ENCODE measurements around the gene ETNK2.

The ETNK2 gene

GRCh38 chr1:204113896-204114295, 37.9 kb downstream of the ETNK2 start:
- Histone ChIP-seq H3K27me3 (ENCODE audit: control insufficient read depth in 5 of 5, insufficient read depth in 4 of 5, low read length in 5 of 5) (no peaks in the 10 kb centered on the region), H3K4me1 (ENCODE audit: control insufficient read depth in 5 of 5, insufficient read depth in 5 of 5, low read length in 5 of 5) (peaks cover 4 to 32% (median 7%) of the 10 kb centered on the region in 5 donors), H3K9me3 (ENCODE audit: control insufficient read depth in 5 of 5, low read length in 5 of 5) (no peaks in the 10 kb centered on the region), H3K27ac (ENCODE audit: low read depth, low read length) (no peak overlapping the region), H3K9ac (ENCODE audit: low read length in 5 of 5) (no peak overlapping the region), H3K36me3 (ENCODE audit: control insufficient read depth in 5 of 5, insufficient read depth in 5 of 5, low read length in 5 of 5) (peaks cover 0 to 33% (median 26%) of the 10 kb centered on the region in 5 donors), H3K4me3 (ENCODE audit: low read depth in 1 of 5, low read length in 5 of 5) (no peak overlapping the region)

GRCh38 chr1:204112876-204113730, 38.7 kb downstream of the ETNK2 start:
- H3K27ac ChIP-seq (ENCODE audit: low read depth, low read length) = no peak overlapping the region
- no peak overlapping the region for H3K4me3 ChIP-seq (ENCODE audit: low read depth in 1 of 5, low read length in 5 of 5)
- peaks cover 0 to 25% (median 19%) of the 10 kb centered on the region in 5 donors for H3K36me3 ChIP-seq (ENCODE audit: control insufficient read depth in 5 of 5, insufficient read depth in 5 of 5, low read length in 5 of 5)
- no peaks in the 10 kb centered on the region for H3K9me3 ChIP-seq (ENCODE audit: control insufficient read depth in 5 of 5, low read length in 5 of 5)
- H3K4me1 ChIP-seq (ENCODE audit: control insufficient read depth in 5 of 5, insufficient read depth in 5 of 5, low read length in 5 of 5) = peaks cover 4 to 40% (median 7%) of the 10 kb centered on the region in 5 donors
- no peak overlapping the region for H3K9ac ChIP-seq (ENCODE audit: low read length in 5 of 5)
- H3K27me3 ChIP-seq (ENCODE audit: control insufficient read depth in 5 of 5, insufficient read depth in 4 of 5, low read length in 5 of 5) = no peaks in the 10 kb centered on the region

GRCh38 chr1:204110894-204111633, 40.8 kb downstream of the ETNK2 start:
- Histone ChIP-seq H3K9ac (ENCODE audit: low read length in 5 of 5) (no peak overlapping the region), H3K9me3 (ENCODE audit: control insufficient read depth in 5 of 5, low read length in 5 of 5) (no peaks in the 10 kb centered on the region), H3K36me3 (ENCODE audit: control insufficient read depth in 5 of 5, insufficient read depth in 5 of 5, low read length in 5 of 5) (peaks cover 0 to 9% (median 6%) of the 10 kb centered on the region in 5 donors), H3K4me1 (ENCODE audit: control insufficient read depth in 5 of 5, insufficient read depth in 5 of 5, low read length in 5 of 5) (peaks cover 4 to 51% (median 7%) of the 10 kb centered on the region in 5 donors), H3K27me3 (ENCODE audit: control insufficient read depth in 5 of 5, insufficient read depth in 4 of 5, low read length in 5 of 5) (no peaks in the 10 kb centered on the region), H3K27ac (ENCODE audit: low read depth, low read length) (no peak overlapping the region), H3K4me3 (ENCODE audit: low read depth in 1 of 5, low read length in 5 of 5) (no peak overlapping the region)

GRCh38 chr1:204108312-204109141, 43.3 kb downstream of the ETNK2 start:
- peak overlapping the region in 1 of 5 donors; percentile 18 for H3K4me3 ChIP-seq (ENCODE audit: low read depth in 1 of 5, low read length in 5 of 5)
- no peaks in the 10 kb centered on the region for H3K9me3 ChIP-seq (ENCODE audit: control insufficient read depth in 5 of 5, low read length in 5 of 5)
- H3K9ac ChIP-seq (ENCODE audit: low read length in 5 of 5) = peak overlapping the region in 1 of 5 donors; percentile 30
- peaks cover 10 to 58% (median 16%) of the 10 kb centered on the region in 5 donors for H3K4me1 ChIP-seq (ENCODE audit: control insufficient read depth in 5 of 5, insufficient read depth in 5 of 5, low read length in 5 of 5)
- no peak overlapping the region for H3K27ac ChIP-seq (ENCODE audit: low read depth, low read length)
- H3K36me3 ChIP-seq (ENCODE audit: control insufficient read depth in 5 of 5, insufficient read depth in 5 of 5, low read length in 5 of 5) = peaks cover 0 to 2% (median 0%) of the 10 kb centered on the region in 5 donors
- H3K27me3 ChIP-seq (ENCODE audit: control insufficient read depth in 5 of 5, insufficient read depth in 4 of 5, low read length in 5 of 5) = no peaks in the 10 kb centered on the region

GRCh38 chr1:204107892-204108291, 44.0 kb downstream of the ETNK2 start:
- no peak overlapping the region for H3K4me3 ChIP-seq (ENCODE audit: low read depth in 1 of 5, low read length in 5 of 5)
- no peaks in the 10 kb centered on the region for H3K9me3 ChIP-seq (ENCODE audit: control insufficient read depth in 5 of 5, low read length in 5 of 5)
- H3K27ac ChIP-seq (ENCODE audit: low read depth, low read length) = no peak overlapping the region
- peaks cover 14 to 61% (median 22%) of the 10 kb centered on the region in 5 donors for H3K4me1 ChIP-seq (ENCODE audit: control insufficient read depth in 5 of 5, insufficient read depth in 5 of 5, low read length in 5 of 5)
- H3K27me3 ChIP-seq (ENCODE audit: control insufficient read depth in 5 of 5, insufficient read depth in 4 of 5, low read length in 5 of 5) = no peaks in the 10 kb centered on the region
- H3K9ac ChIP-seq (ENCODE audit: low read length in 5 of 5) = no peak overlapping the region
- no peaks in the 10 kb centered on the region for H3K36me3 ChIP-seq (ENCODE audit: control insufficient read depth in 5 of 5, insufficient read depth in 5 of 5, low read length in 5 of 5)

GRCh38 chr1:204106825-204107224, 45.0 kb downstream of the ETNK2 start:
- no peaks in the 10 kb centered on the region for H3K9me3 ChIP-seq (ENCODE audit: control insufficient read depth in 5 of 5, low read length in 5 of 5)
- no peaks in the 10 kb centered on the region for H3K36me3 ChIP-seq (ENCODE audit: control insufficient read depth in 5 of 5, insufficient read depth in 5 of 5, low read length in 5 of 5)
- no peaks in the 10 kb centered on the region for H3K27me3 ChIP-seq (ENCODE audit: control insufficient read depth in 5 of 5, insufficient read depth in 4 of 5, low read length in 5 of 5)
- H3K4me3 ChIP-seq (ENCODE audit: low read depth in 1 of 5, low read length in 5 of 5) = no peak overlapping the region
- no peak overlapping the region for H3K27ac ChIP-seq (ENCODE audit: low read depth, low read length)
- H3K9ac ChIP-seq (ENCODE audit: low read length in 5 of 5) = no peak overlapping the region
- peaks cover 17 to 66% (median 33%) of the 10 kb centered on the region in 5 donors for H3K4me1 ChIP-seq (ENCODE audit: control insufficient read depth in 5 of 5, insufficient read depth in 5 of 5, low read length in 5 of 5)

GRCh38 chr1:204105131-204105515, 46.7 kb downstream of the ETNK2 start:
- Histone ChIP-seq H3K36me3 (ENCODE audit: control insufficient read depth in 5 of 5, insufficient read depth in 5 of 5, low read length in 5 of 5) (no peaks in the 10 kb centered on the region), H3K9ac (ENCODE audit: low read length in 5 of 5) (no peak overlapping the region), H3K27me3 (ENCODE audit: control insufficient read depth in 5 of 5, insufficient read depth in 4 of 5, low read length in 5 of 5) (no peaks in the 10 kb centered on the region), H3K4me1 (ENCODE audit: control insufficient read depth in 5 of 5, insufficient read depth in 5 of 5, low read length in 5 of 5) (peaks cover 15 to 73% (median 41%) of the 10 kb centered on the region in 5 donors), H3K4me3 (ENCODE audit: low read depth in 1 of 5, low read length in 5 of 5) (no peak overlapping the region), H3K27ac (ENCODE audit: low read depth, low read length) (peak overlapping the region; percentile 75), H3K9me3 (ENCODE audit: control insufficient read depth in 5 of 5, low read length in 5 of 5) (no peaks in the 10 kb centered on the region)

- H3K27ac ChIP-seq (ENCODE audit: low read depth, low read length) = peak overlapping the region; percentile 75
- H3K4me1 ChIP-seq (ENCODE audit: control insufficient read depth in 5 of 5, insufficient read depth in 5 of 5, low read length in 5 of 5) = peaks cover 15 to 72% (median 41%) of the 10 kb centered on the region in 5 donors
- peak overlapping the region in 3 of 5 donors; percentile 3 to 19 (median 5) for H3K4me3 ChIP-seq (ENCODE audit: low read depth in 1 of 5, low read length in 5 of 5)
Observed at GRCh38 chr1:204104331-204105130, 47.3 kb downstream of the ETNK2 start.

GRCh38 chr1:204103431-204103741, 48.5 kb downstream of the ETNK2 start:
- H3K9ac ChIP-seq (ENCODE audit: low read length in 5 of 5) = peak overlapping the region in 1 of 5 donors; percentile 48
- no peaks in the 10 kb centered on the region for H3K27me3 ChIP-seq (ENCODE audit: control insufficient read depth in 5 of 5, insufficient read depth in 4 of 5, low read length in 5 of 5)
- H3K36me3 ChIP-seq (ENCODE audit: control insufficient read depth in 5 of 5, insufficient read depth in 5 of 5, low read length in 5 of 5) = no peaks in the 10 kb centered on the region
- H3K4me3 ChIP-seq (ENCODE audit: low read depth in 1 of 5, low read length in 5 of 5) = peak overlapping the region in 4 of 5 donors; percentile 12 to 37 (median 16)
- H3K9me3 ChIP-seq (ENCODE audit: control insufficient read depth in 5 of 5, low read length in 5 of 5) = no peaks in the 10 kb centered on the region
- H3K4me1 ChIP-seq (ENCODE audit: control insufficient read depth in 5 of 5, insufficient read depth in 5 of 5, low read length in 5 of 5) = peaks cover 15 to 65% (median 41%) of the 10 kb centered on the region in 5 donors
- H3K27ac ChIP-seq (ENCODE audit: low read depth, low read length) = peak overlapping the region; percentile 75

More at GRCh38 chr1:204104331-204105130, 47.3 kb downstream of the ETNK2 start:
- Histone ChIP-seq H3K27me3 (ENCODE audit: control insufficient read depth in 5 of 5, insufficient read depth in 4 of 5, low read length in 5 of 5) (no peaks in the 10 kb centered on the region), H3K9ac (ENCODE audit: low read length in 5 of 5) (no peak overlapping the region), H3K36me3 (ENCODE audit: control insufficient read depth in 5 of 5, insufficient read depth in 5 of 5, low read length in 5 of 5) (no peaks in the 10 kb centered on the region), H3K9me3 (ENCODE audit: control insufficient read depth in 5 of 5, low read length in 5 of 5) (no peaks in the 10 kb centered on the region)
